Lower leg skin (tissue), 3 donors: ENCODE results near the gene VAX1.

Source experiments
- POLR2A ChIP-seq, 2 donors: fragments of 450-650 bp; IDR thresholded peaks; one replicate each; pipeline ENCODE4 v1.6.1; 2016 to 2017; ENCODE audit warnings: antibody characterized with exemption in 2 of 2, mild to moderate bottlenecking in 1 of 2, moderate library complexity in 1 of 2
- TF ChIP-seq, protein P1 (sequence below), 3 donors: fragments of 450-650 bp; IDR thresholded peaks; one replicate each; pipeline ENCODE4 v1.5.1; 2016; ENCODE audit warnings: antibody characterized with exemption in 3 of 3, mild to moderate bottlenecking in 3 of 3, moderate library complexity in 2 of 3

DNA sequence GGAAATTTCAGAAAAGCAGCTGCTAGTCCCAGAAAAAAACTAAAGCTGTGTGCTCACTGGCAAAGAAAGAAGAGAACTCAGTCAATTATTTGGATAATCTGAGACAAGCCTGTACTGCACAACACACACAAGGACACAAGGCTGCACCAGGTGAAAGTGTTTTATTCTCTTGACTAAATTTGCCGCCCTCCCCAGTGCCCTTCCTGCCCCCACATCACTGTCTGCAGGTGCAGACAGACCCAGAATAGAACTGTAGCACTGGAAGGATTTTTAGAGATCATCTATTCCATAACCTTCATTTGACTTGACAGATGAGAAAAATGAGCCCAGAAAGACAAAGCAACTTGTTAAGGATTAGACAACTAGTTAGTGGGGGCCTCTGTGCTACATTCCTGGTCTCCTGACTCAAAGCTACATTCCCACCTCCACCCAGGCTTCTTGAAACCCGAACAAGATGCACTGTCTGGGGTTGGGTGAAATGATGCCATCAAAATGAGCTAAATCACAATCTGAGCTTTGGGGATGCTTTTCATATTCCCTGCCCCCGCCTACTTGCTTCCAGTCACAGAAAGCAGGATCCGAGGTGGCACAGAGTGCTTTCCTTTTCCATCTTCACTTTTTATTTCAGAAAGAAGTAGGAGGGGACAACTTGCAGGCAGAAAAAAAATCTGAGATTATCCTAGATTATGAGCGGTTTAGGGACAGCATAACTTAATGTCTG lies 5.2 kb upstream of the VAX1 start:
- TF ChIP-seq, protein P1, sequence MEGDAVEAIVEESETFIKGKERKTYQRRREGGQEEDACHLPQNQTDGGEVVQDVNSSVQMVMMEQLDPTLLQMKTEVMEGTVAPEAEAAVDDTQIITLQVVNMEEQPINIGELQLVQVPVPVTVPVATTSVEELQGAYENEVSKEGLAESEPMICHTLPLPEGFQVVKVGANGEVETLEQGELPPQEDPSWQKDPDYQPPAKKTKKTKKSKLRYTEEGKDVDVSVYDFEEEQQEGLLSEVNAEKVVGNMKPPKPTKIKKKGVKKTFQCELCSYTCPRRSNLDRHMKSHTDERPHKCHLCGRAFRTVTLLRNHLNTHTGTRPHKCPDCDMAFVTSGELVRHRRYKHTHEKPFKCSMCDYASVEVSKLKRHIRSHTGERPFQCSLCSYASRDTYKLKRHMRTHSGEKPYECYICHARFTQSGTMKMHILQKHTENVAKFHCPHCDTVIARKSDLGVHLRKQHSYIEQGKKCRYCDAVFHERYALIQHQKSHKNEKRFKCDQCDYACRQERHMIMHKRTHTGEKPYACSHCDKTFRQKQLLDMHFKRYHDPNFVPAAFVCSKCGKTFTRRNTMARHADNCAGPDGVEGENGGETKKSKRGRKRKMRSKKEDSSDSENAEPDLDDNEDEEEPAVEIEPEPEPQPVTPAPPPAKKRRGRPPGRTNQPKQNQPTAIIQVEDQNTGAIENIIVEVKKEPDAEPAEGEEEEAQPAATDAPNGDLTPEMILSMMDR (IDR thresholded peaks at IDR 0.05) = no peak
- TF ChIP-seq POLR2A (IDR thresholded peaks at IDR 0.05) = no peak
